Muscle of back (tissue), 11 donors: ENCODE data around the gene KRTAP19-1. TPM values are rescaled to one million over a fixed set of nuclear protein-coding genes. Genes with fewer than 3 reads are reported as not detected.

Source experiments
- DNase-seq, 3 donors: peaks; one replicate each; pipeline versions ENCODE4 v3.0.0 to v3.0.0-alpha.2; 2013
- polyA plus RNA-seq, 10 donors: library from polyadenylated mRNA; unstranded; fragments of 120-200 nt; gene quantifications; one replicate each; pipeline ENCODE4 v1.2.1, GENCODE V29; 2013; ENCODE audit not compliant: insufficient read length in 10 of 10

The KRTAP19-1 gene
- polyA plus RNA-seq, 10 donors: not detected

DNA sequence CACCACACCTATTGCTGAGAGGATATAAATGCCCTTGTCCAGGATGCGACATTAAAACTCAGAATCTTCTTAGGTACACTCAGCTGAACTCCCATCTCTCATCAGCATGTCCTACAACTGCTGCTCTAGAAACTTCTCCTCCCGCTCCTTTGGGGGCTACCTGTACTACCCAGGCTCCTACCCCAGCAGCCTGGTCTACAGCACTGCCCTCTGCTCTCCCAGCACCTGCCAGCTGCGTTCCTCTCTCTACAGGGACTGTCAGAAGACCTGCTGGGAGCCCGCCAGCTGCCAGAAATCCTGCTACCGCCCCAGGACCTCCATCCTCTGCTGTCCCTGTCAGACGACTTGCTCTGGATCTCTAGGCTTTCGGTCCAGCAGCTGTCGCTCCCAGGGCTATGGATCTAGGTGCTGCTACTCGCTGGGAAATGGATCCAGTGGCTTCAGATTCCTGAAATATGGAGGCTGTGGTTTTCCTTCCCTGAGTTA, 50.0 kb downstream of the KRTAP19-1 start, which contains the start of gene KRTAP13-4:
Gene KRTAP13-4, plus strand, starts transcription at position 51 of the 486 bp plus-strand sequence. Its CDS starts 56 bp downstream, at position 107.
- DNase-seq: no peak

Other genes starting within 250 kb of the KRTAP19-1 start
- gene KRTAP24-1, start 197.4 kb downstream of the KRTAP19-1 start, polyA plus RNA-seq: not detected
- gene KRTAP25-1, start 190.9 kb downstream of the KRTAP19-1 start, polyA plus RNA-seq: not detected
- not detected for gene KRTAP26-1, start 160.1 kb downstream of the KRTAP19-1 start, polyA plus RNA-seq
- gene KRTAP27-1, start 142.7 kb downstream of the KRTAP19-1 start, polyA plus RNA-seq: not detected
- gene KRTAP23-1, start 131.8 kb downstream of the KRTAP19-1 start, polyA plus RNA-seq: not detected
- gene KRTAP13-2, start 108.1 kb downstream of the KRTAP19-1 start, polyA plus RNA-seq: not detected
- not detected for gene KRTAP13-1, start 84.3 kb downstream of the KRTAP19-1 start, polyA plus RNA-seq
- not detected for gene KRTAP13-3, start 54.4 kb downstream of the KRTAP19-1 start, polyA plus RNA-seq
- not detected for gene KRTAP13-4, start 50.1 kb downstream of the KRTAP19-1 start, polyA plus RNA-seq
- not detected for gene KRTAP15-1, start 40.1 kb downstream of the KRTAP19-1 start, polyA plus RNA-seq
- not detected for gene KRTAP19-2, start 7.1 kb upstream of the KRTAP19-1 start, polyA plus RNA-seq
- gene KRTAP19-3, start 11.6 kb upstream of the KRTAP19-1 start, polyA plus RNA-seq: not detected
- gene KRTAP19-4, start 16.8 kb upstream of the KRTAP19-1 start, polyA plus RNA-seq: not detected
- gene KRTAP19-5, start 21.8 kb upstream of the KRTAP19-1 start, polyA plus RNA-seq: not detected
- not detected for gene KRTAP19-6, start 61.5 kb upstream of the KRTAP19-1 start, polyA plus RNA-seq
- not detected for gene KRTAP19-7, start 80.9 kb upstream of the KRTAP19-1 start, polyA plus RNA-seq
- not detected for gene KRTAP22-2, start 110.0 kb upstream of the KRTAP19-1 start, polyA plus RNA-seq
- not detected for gene KRTAP6-3, start 112.1 kb upstream of the KRTAP19-1 start, polyA plus RNA-seq
- gene KRTAP6-2, start 118.5 kb upstream of the KRTAP19-1 start, polyA plus RNA-seq: not detected
- not detected for gene KRTAP22-1, start 120.7 kb upstream of the KRTAP19-1 start, polyA plus RNA-seq
- gene KRTAP6-1, start 133.6 kb upstream of the KRTAP19-1 start, polyA plus RNA-seq: not detected
- not detected for gene KRTAP20-1, start 136.1 kb upstream of the KRTAP19-1 start, polyA plus RNA-seq
- gene KRTAP20-4, start 140.3 kb upstream of the KRTAP19-1 start, polyA plus RNA-seq: not detected
- not detected for gene KRTAP20-2, start 154.8 kb upstream of the KRTAP19-1 start, polyA plus RNA-seq
- gene KRTAP20-3, start 162.5 kb upstream of the KRTAP19-1 start, polyA plus RNA-seq: not detected
- not detected for gene KRTAP21-3, start 238.4 kb upstream of the KRTAP19-1 start, polyA plus RNA-seq